GM13977 (cell line): Measurements from ENCODE around the gene NFIC.

ENCODE experiments used
- DNase-seq: peaks from one replicate; pipeline ENCODE4 v3.0.0; 2012; ENCODE audit warnings: low spot score
- in situ Hi-C: fragments of 300-500 bp; cut with MboI; formaldehyde crosslinking; loops from one replicate; pipeline ENCODE4 v1.12.0; 2022; ENCODE audit warnings: low sequenced_read_pairs, low pct_unique_long_range_greater_than_20kb, mixed read lengths, inconsistent platforms; ENCODE audit not compliant: unreplicated experiment
- TF ChIP-seq, protein P1 (sequence below): IDR thresholded peaks from 2 replicates; pipeline ENCODE4 v1.5.1; 2012; ENCODE audit warnings: mild to moderate bottlenecking, control low read depth; ENCODE audit not compliant: insufficient read depth; ENCODE audit errors: extremely low read depth, missing control alignments

NFIC gene

DNA sequence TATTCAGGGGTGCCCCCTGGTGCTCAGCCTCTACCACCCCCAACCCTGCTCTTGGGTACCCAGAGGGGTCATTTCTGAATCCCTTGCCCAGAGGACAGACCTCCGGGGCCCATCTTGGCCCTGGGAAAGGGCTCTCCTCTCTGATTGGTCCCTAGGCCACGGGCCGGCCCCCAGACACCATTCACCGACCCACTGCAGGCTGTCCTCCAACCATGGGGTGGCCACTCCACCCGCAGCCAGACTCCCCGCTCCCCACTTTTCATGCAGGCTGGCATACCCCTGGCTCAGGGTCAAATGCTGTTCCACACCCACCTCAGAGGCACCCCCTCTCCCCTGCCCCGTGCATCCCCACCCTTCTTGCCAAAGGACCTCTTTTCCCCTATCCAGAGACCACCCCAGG lies 99.2 kb downstream of the NFIC start:
- DNase-seq = no peak
- TF ChIP-seq, protein P1, sequence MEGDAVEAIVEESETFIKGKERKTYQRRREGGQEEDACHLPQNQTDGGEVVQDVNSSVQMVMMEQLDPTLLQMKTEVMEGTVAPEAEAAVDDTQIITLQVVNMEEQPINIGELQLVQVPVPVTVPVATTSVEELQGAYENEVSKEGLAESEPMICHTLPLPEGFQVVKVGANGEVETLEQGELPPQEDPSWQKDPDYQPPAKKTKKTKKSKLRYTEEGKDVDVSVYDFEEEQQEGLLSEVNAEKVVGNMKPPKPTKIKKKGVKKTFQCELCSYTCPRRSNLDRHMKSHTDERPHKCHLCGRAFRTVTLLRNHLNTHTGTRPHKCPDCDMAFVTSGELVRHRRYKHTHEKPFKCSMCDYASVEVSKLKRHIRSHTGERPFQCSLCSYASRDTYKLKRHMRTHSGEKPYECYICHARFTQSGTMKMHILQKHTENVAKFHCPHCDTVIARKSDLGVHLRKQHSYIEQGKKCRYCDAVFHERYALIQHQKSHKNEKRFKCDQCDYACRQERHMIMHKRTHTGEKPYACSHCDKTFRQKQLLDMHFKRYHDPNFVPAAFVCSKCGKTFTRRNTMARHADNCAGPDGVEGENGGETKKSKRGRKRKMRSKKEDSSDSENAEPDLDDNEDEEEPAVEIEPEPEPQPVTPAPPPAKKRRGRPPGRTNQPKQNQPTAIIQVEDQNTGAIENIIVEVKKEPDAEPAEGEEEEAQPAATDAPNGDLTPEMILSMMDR = no peak
- in situ Hi-C loops = no loop called here

DNA sequence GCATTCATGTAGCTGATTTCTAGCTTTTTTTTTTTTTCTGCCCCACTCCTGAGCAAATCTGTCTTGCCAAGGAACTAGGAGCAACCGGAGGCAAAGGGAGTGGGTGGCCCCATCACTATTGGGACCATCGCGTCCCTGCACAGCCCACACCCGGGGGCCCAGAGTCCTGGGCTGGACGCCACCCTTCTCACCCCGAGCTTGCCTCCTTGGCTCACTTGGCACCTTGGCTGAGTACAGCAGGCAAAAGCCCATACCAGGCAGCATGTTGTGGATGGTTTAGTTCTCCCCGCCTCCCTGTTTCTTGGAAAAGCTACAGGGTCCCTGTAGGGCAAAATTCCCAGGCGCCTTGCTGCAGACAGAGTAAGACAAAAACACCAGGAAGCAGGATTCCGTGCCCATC lies 100.3 kb downstream of the NFIC start:
- DNase-seq = no peak
- in situ Hi-C loops = no loop called here
- TF ChIP-seq, protein P1 = no peak

DNA sequence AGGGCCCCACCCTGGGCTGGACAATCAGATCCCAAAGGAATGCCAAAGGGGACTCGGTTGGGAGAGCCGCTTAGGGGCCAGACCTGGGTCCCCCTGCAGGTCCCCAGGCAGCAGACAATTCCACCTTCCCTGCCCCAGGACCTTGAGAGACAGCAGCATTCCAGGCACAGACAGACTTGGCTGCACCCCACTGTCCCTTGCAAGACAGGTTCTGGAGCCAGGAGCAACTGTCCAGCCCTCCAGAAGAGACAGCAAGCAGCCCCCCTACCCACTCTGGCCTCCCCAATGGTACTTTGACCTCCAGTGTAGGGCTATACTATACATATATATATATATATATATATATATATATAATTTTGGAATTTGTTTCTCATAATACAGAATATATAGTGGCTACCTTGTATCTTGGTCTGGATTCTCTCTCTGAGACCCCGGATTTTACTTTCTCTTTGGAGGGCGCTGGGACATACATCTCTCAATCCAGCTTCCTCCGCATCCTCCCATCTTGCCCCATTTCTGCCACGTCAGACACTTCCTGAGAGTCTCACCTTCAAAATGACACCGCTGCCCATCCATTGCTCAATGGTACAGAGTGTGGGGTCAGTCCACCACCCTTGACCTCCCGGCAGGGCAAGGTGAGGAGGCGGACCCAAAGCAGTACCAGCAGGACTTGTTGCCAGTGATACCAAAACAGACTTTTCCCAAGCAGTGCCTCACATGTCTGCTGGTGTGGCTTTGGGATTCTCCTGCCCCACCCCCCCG lies 101.2 kb downstream of the NFIC start:
- TF ChIP-seq, protein P1 = no peak
- no peak for DNase-seq
- in situ Hi-C loops = no loop called here

DNA sequence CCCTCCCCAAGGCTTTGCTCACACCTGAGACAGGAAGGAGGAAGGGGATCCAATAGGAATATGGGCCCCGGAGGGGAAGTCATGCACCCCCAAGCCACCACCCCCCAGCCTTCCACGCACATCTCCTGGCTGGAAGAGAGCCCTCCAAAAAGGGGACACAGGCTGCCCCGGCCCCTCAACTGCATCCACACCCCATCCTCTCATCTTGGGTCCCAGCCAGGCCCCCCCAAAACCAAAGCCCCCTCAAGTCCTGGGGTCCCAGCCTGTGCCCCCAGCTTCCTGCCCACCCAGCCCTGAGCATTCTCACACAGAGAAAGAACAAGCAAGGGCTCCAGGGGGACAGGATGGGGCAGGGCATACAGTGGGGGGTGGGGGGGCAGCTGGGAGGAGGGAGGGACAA lies 101.8 kb downstream of the NFIC start:
- in situ Hi-C loops = no loop called here
- DNase-seq = no peak
- TF ChIP-seq, protein P1 = no peak

DNA sequence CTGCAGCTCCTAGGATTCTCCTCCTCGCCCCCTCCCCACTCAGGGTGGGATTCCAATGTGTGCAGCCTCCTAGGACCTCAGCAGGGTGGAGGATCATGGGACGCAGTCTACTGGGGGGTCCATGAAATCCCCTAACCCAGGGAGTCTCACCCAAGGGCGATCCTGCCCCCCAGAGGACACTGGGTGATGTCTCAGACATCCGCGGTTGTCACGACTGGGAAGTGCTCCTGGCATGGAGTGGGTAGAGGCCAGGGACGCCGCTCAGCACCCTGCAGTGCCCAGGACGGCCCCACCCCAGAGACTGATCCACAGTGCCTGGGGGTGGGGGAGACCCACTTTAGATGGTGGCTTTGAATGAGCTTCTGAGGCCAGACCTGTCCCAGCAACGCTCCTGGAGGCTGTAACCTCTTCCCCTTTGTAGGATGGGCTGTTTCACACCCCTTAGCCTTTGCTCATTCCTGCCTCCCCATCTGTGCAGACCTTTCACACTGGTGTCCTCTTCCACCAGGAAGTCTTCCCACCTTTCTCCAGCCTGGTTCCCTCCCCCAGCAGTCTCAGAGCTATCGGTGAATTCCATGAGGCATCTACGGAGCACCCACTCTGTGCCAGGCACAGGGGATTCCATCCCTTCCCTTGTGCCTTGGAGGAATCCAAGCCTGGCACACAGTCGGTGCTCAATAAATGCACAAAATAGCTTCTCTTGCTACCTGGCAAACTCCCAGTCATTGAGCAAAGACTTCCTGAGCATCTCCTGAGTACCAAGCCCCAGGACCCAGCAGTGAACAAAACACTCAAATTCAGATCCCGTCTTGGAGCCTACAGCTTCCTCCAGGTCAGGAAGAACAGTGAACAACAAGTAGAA lies 103.5 kb downstream of the NFIC start:
- TF ChIP-seq, protein P1 = no peak
- DNase-seq = no peak
- in situ Hi-C loops = no loop called here

DNA sequence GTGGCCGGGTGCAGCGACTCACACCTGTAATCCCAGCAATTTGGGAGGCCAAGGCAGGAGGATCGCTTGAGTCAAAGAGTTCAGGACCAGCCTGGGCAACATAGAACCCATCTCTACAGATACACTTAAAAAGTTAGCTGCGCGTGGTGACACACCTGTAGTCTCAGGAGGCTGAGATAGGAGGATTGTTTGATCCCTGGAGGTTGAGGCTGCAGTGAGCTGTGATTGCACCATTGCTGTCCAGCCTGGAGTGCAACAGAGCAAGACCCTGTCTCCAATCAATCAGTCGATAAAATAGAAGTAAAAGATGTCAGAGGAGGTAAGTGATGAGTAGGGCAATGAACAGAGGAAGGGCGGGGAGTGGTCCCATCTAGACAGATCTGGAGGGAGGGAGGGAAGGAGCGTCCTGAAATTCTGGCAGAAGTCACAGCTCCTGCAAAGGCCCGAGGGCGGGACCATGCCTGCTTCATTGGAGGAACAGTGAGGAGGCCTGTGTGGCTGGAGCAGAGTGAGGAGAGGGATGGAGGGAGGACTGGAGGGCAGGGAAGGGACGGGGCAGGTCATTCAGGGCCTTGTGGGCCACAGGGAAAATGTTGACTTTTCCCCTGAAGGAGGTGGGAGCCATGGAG lies 104.2 kb downstream of the NFIC start:
- DNase-seq = no peak
- TF ChIP-seq, protein P1 = no peak
- in situ Hi-C loops = no loop called here
